Measurements from ENCODE around the gene PDCD7.
"Not testable (repeated sequence)": the region's sequence is repeated elsewhere in the genome, so short reads cannot be mapped to it uniquely, and the experiment has no call there.

PDCD7 gene

GRCh38 chr15:65101411-65101890 is 32.2 kb downstream of the PDCD7 start:
- DNase-seq (ENCODE audit: low spot score) = peak; percentile 85
- TF ChIP-seq, protein P1, sequence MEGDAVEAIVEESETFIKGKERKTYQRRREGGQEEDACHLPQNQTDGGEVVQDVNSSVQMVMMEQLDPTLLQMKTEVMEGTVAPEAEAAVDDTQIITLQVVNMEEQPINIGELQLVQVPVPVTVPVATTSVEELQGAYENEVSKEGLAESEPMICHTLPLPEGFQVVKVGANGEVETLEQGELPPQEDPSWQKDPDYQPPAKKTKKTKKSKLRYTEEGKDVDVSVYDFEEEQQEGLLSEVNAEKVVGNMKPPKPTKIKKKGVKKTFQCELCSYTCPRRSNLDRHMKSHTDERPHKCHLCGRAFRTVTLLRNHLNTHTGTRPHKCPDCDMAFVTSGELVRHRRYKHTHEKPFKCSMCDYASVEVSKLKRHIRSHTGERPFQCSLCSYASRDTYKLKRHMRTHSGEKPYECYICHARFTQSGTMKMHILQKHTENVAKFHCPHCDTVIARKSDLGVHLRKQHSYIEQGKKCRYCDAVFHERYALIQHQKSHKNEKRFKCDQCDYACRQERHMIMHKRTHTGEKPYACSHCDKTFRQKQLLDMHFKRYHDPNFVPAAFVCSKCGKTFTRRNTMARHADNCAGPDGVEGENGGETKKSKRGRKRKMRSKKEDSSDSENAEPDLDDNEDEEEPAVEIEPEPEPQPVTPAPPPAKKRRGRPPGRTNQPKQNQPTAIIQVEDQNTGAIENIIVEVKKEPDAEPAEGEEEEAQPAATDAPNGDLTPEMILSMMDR (IDR thresholded peaks at IDR 0.05; ENCODE audit: extremely low read depth, missing control alignments) = peak; percentile 53

DNA sequence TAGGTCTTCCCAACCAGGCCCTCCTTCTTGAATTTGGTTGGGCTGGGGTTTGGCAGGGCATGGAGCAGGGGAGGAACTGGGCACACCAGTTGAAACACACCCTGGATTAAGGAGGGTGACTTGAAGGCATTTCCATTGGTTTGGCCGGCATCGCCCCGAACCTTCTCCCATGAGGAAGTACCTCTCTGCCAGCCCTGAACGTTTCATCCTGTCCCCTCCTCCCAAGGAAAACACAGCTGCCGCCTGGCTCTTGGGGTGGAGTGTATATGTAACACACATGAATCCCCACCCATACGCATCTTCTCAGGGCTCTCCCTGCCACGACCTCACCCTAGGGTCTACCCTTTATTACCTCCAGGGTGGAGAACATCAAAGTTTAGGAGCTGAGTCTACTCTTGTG is 33.2 kb downstream of the PDCD7 start:
- no peak for DNase-seq (ENCODE audit: low spot score)
- TF ChIP-seq, protein P1 (IDR thresholded peaks at IDR 0.05; ENCODE audit: extremely low read depth, missing control alignments) = no peak

DNA sequence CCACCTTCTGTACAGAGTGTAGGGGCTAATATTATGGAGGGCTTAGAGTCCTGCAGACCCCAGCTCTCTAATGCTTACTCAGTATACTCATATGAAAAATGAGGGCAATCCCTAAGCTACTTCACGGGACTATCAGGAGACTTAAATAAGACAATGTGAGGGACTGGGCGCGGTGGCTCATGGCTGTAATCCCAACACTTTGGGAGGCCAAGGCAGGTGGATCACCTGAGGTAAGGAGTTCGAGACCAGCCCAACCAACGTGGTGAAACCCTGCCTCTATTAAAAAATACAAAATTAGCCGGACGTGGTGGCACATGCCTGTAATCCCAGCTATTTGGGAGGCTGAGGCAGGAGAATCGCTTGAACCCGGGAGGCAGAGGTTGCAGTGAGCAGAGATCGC is 33.8 kb downstream of the PDCD7 start:
- DNase-seq (ENCODE audit: low spot score) = not testable (repeated sequence)

DNA sequence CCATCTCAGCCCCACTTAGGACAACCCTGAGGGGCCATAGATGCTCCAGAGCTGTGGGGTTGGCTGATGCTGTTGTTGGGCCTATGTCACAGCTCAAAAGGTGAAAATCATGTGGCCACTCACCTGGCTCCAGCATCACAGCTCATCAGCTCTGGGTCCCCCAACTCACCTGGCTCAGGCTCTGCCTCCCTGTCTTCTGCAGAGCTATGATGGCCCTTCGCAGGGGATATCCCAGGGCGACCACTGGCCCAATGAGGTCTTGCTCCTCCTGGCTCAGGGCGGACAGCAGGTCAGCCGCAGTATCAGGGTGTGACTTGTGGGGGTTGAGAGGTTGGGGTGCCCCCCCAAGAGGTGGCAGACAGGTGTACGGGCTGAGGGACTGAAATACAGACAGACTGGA is 34.3 kb downstream of the PDCD7 start:
- TF ChIP-seq, protein P1 (IDR thresholded peaks at IDR 0.05; ENCODE audit: extremely low read depth, missing control alignments) = no peak

GRCh38 chr15:65097651-65098263 is 35.9 kb downstream of the PDCD7 start:
- no peak for DNase-seq (ENCODE audit: low spot score)
- TF ChIP-seq, protein P1 (IDR thresholded peaks at IDR 0.05; ENCODE audit: extremely low read depth, missing control alignments) = no peak

More for the DNA sequence above, 34.3 kb downstream of the PDCD7 start:
- no peak for DNase-seq (ENCODE audit: low spot score)

- TF ChIP-seq, protein P1 (IDR thresholded peaks at IDR 0.05; ENCODE audit: extremely low read depth, missing control alignments) = no peak
These were observed 36.9 kb downstream of the PDCD7 start for GRCh38 chr15:65096481-65097385.

DNA sequence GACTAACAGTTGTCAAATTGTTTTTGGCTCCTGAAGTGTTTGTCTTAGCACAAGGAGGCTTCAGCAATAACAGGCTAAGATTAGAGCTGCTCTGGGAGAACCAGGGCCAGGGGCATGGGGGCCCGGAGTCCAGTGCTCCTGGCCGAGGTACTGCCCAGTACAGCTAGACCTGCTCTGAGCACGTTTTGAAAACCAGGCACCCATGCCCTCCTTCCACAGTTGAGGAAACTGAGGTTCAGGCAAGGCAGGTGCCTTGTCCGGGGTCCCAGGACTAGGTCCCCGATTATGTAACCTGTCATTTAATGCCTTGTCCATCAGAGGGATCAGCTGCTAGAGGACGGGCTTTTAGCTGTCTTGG is 37.9 kb downstream of the PDCD7 start:
- TF ChIP-seq, protein P1 (IDR thresholded peaks at IDR 0.05; ENCODE audit: extremely low read depth, missing control alignments) = no peak
- no peak for DNase-seq (ENCODE audit: low spot score)

More at GRCh38 chr15:65096481-65097385, 36.9 kb downstream of the PDCD7 start:
- no peak for DNase-seq (ENCODE audit: low spot score)
